ENCODE results near the gene ENAH.
"Not testable (repeated sequence)": the region's sequence is repeated elsewhere in the genome, so short reads cannot be mapped to it uniquely, and the experiment has no call there.

The ENAH gene

GRCh38 chr1:225662155-225662554, 9.2 kb upstream of the ENAH start:
- no peak overlapping the region for H3K4me3 ChIP-seq (ENCODE audit: low read depth, low read length)
- no peak for TF ChIP-seq CTCF (IDR thresholded peaks at IDR 0.05; ENCODE audit: borderline replicate concordance, insufficient read depth, low read depth, low read length)

GRCh38 chr1:225660544-225660946, 7.6 kb upstream of the ENAH start:
- no peak for TF ChIP-seq CTCF (IDR thresholded peaks at IDR 0.05; ENCODE audit: borderline replicate concordance, insufficient read depth, low read depth, low read length)
- no peak overlapping the region for H3K4me3 ChIP-seq (ENCODE audit: low read depth, low read length)

GRCh38 chr1:225658041-225658440, 5.1 kb upstream of the ENAH start:
- no peak for TF ChIP-seq CTCF (IDR thresholded peaks at IDR 0.05; ENCODE audit: borderline replicate concordance, insufficient read depth, low read depth, low read length)
- H3K4me3 ChIP-seq (ENCODE audit: low read depth, low read length), result no peak overlapping the region

GRCh38 chr1:225657462-225657989, 4.6 kb upstream of the ENAH start:
- no peak for TF ChIP-seq CTCF (IDR thresholded peaks at IDR 0.05; ENCODE audit: borderline replicate concordance, insufficient read depth, low read depth, low read length)
- H3K4me3 ChIP-seq (ENCODE audit: low read depth, low read length), result no peak overlapping the region

- H3K4me3 ChIP-seq (ENCODE audit: low read depth, low read length), result not testable (repeated sequence)
These were observed 3.3 kb upstream of the ENAH start for GRCh38 chr1:225656259-225656655.

GRCh38 chr1:225655509-225656258, 2.8 kb upstream of the ENAH start:
- no peak overlapping the region for H3K4me3 ChIP-seq (ENCODE audit: low read depth, low read length)
- TF ChIP-seq CTCF (IDR thresholded peaks at IDR 0.05; ENCODE audit: borderline replicate concordance, insufficient read depth, low read depth, low read length), result no peak

GRCh38 chr1:225654688-225655508, 2.0 kb upstream of the ENAH start:
- H3K4me3 ChIP-seq (ENCODE audit: low read depth, low read length), result no peak overlapping the region
- TF ChIP-seq CTCF (IDR thresholded peaks at IDR 0.05; ENCODE audit: borderline replicate concordance, insufficient read depth, low read depth, low read length), result no peak
